ENCODE results near the gene RPS6KA5. TPM values are rescaled to one million over a fixed set of nuclear protein-coding genes. Genes with fewer than 3 reads are reported as not detected.
A peak's percentile ranks its signal among the peaks of the same experiment; 100 is the strongest.

RPS6KA5 gene
- polyA plus RNA-seq, 1 experiment = 0.22 TPM

DNA sequence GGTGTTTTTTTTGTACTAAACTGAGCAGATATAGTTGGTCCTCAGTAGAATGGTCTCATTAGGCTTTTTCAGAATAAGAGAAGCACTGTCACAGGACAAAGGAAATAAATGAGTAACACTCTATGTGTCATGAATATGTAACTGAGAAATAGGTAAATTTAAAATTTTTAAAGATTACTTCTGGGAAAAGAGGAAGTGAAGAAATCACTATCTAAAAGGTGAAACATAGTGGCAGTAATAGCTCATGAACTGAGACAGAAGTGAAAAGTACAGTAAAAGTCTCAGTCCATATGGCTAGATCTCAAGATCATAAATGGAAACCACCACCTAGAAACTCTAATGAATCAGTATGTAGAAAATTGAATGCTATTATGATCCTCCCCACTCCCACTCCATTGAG, 154.9 kb downstream of the RPS6KA5 start:
- no peaks in the 10 kb centered on the region for H3K27me3 ChIP-seq (ENCODE audit: control insufficient read depth, insufficient read depth, low read length)
- POLR2A ChIA-PET = no interaction called here
- no peaks in the 10 kb centered on the region for H3K36me3 ChIP-seq (ENCODE audit: control insufficient read depth, insufficient read depth, low read length)
- H3K4me3 ChIP-seq (ENCODE audit: low read depth, low read length) = no peak overlapping the region
- CTCF ChIA-PET = interaction anchor here (0.6 to 8.6 kb wide), 4 partner anchors 139 to 385 kb away, joined by 3 to 236 read pairs (median 4); no protein-coding TSS in a partner anchor
- DNase-seq (ENCODE audit: low read depth) = no peak
- TF ChIP-seq, protein P1, sequence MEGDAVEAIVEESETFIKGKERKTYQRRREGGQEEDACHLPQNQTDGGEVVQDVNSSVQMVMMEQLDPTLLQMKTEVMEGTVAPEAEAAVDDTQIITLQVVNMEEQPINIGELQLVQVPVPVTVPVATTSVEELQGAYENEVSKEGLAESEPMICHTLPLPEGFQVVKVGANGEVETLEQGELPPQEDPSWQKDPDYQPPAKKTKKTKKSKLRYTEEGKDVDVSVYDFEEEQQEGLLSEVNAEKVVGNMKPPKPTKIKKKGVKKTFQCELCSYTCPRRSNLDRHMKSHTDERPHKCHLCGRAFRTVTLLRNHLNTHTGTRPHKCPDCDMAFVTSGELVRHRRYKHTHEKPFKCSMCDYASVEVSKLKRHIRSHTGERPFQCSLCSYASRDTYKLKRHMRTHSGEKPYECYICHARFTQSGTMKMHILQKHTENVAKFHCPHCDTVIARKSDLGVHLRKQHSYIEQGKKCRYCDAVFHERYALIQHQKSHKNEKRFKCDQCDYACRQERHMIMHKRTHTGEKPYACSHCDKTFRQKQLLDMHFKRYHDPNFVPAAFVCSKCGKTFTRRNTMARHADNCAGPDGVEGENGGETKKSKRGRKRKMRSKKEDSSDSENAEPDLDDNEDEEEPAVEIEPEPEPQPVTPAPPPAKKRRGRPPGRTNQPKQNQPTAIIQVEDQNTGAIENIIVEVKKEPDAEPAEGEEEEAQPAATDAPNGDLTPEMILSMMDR (IDR thresholded peaks at IDR 0.05; ENCODE audit: insufficient read depth, low read depth, low read length) = no peak

DNA sequence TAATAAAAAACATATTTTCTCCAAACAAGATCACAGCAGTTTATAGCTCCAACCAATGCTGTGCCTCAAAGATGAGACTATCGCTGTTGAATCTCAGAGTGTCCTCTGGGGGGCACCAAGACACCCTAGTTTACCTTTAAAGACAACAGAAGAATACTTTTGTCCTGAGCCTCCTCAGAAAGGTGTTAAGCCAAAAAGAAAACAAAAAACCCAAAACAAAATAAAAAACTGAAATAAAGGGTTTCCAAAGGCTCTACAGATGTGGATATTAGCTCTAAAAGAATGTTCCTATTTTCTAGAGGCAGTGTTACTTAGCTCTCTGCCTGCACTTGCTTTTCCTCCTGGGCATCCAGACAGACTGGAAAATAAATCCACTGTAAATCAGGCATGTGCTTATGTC, 157.3 kb downstream of the RPS6KA5 start:
- ChIA-PET POLR2A (no interaction called here), CTCF (interaction anchor here (0.6 to 8.6 kb wide), 27 partner anchors 8 to 938 kb away, joined by 3 to 236 read pairs (median 4); no protein-coding TSS in a partner anchor)
- H3K4me3 ChIP-seq (ENCODE audit: low read depth, low read length) = no peak overlapping the region
- H3K36me3 ChIP-seq (ENCODE audit: control insufficient read depth, insufficient read depth, low read length) = no peaks in the 10 kb centered on the region
- TF ChIP-seq, protein P1 (IDR thresholded peaks at IDR 0.05; ENCODE audit: insufficient read depth, low read depth, low read length) = peak; percentile 71
- H3K27me3 ChIP-seq (ENCODE audit: control insufficient read depth, insufficient read depth, low read length) = no peaks in the 10 kb centered on the region
- no peak for DNase-seq (ENCODE audit: low read depth)

DNA sequence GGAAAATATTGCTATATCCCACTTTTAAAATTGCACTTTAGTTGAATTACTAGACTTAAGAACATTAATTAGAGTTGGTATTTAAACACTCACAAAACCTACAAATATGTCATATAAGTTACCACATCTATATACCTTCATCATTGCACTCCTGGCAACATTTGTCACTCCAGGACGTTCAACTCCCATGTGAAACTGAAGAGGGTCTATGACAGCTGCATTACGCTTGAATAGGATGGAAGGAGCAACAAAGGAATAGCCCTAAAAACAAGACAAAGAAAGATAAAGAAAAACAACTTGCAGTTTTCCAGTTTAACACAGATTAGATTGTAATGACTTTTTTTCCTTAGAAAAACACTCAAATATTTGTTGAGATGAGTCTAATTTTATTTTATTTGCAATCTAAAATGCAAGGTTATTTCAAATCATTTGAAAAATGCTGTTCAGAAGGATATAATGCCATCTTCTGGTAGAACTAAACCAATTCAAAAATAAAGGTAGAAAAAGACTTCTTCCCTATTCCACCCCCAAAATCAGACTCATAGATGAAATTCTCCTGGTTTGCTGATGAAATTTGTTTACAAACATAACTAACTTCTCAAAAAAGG, 159.9 kb downstream of the RPS6KA5 start:
- H3K36me3 ChIP-seq (ENCODE audit: control insufficient read depth, insufficient read depth, low read length) = no peaks in the 10 kb centered on the region
- POLR2A ChIA-PET = no interaction called here
- CTCF ChIA-PET = interaction anchor here (1.0 to 8.6 kb wide), 5 partner anchors 10 to 599 kb away, joined by 3 to 236 read pairs (median 8); no protein-coding TSS in a partner anchor
- TF ChIP-seq, protein P1 (IDR thresholded peaks at IDR 0.05; ENCODE audit: insufficient read depth, low read depth, low read length) = no peak
- H3K4me3 ChIP-seq (ENCODE audit: low read depth, low read length) = no peak overlapping the region
- no peaks in the 10 kb centered on the region for H3K27me3 ChIP-seq (ENCODE audit: control insufficient read depth, insufficient read depth, low read length)
- no peak for DNase-seq (ENCODE audit: low read depth)

DNA sequence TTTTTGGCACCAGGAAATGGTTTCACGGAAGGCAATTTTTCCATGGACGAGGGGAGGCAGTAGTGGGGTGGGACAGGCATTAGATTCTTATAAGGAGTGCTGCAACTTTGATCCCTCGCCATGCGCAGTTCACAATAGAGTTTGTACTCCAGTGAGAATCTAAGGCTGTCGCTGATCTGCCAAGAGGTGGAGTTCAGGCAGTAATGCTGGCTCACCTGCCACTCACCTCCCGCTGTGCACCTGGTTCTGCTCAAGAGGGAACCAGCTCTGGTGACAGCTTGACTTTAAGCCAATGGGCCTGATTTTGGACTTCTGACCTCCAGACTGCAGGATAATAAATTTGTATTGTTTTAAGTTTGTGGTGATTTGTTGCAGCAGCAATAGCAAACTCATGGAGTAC, 163.4 kb downstream of the RPS6KA5 start:
- TF ChIP-seq, protein P1 (IDR thresholded peaks at IDR 0.05; ENCODE audit: insufficient read depth, low read depth, low read length) = no peak
- no peaks in the 10 kb centered on the region for H3K36me3 ChIP-seq (ENCODE audit: control insufficient read depth, insufficient read depth, low read length)
- no peak for DNase-seq (ENCODE audit: low read depth)
- H3K27me3 ChIP-seq (ENCODE audit: control insufficient read depth, insufficient read depth, low read length) = no peaks in the 10 kb centered on the region
- ChIA-PET CTCF (no interaction called here), POLR2A (no interaction called here)
- H3K4me3 ChIP-seq (ENCODE audit: low read depth, low read length) = no peak overlapping the region

DNA sequence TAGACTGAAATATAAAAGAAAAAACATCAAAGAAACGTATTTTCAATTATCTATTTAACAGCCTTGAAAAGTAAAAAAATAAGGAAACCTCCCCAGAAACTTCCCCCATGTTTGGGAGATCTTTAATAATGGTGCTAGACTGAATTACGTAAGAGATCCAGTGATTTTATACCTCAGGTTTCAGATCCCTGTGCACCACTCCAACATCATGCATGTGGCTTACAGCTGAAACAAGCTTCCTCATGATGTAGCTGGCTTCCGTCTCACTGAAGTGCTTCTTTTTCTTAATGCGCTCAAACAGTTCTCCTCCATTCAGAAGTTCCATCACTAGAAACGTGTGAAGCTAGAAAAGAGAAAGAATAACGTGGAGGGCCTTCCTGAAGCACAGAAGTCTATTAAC, 166.2 kb downstream of the RPS6KA5 start:
- no peak overlapping the region for H3K4me3 ChIP-seq (ENCODE audit: low read depth, low read length)
- TF ChIP-seq, protein P1 (IDR thresholded peaks at IDR 0.05; ENCODE audit: insufficient read depth, low read depth, low read length) = no peak
- no peak for DNase-seq (ENCODE audit: low read depth)
- H3K27me3 ChIP-seq (ENCODE audit: control insufficient read depth, insufficient read depth, low read length) = no peaks in the 10 kb centered on the region
- CTCF ChIA-PET = interaction anchor here (0.6 to 1.5 kb wide), 2 partner anchors 9 to 133 kb away, joined by 3 to 10 read pairs; no protein-coding TSS in a partner anchor
- POLR2A ChIA-PET = no interaction called here
- no peaks in the 10 kb centered on the region for H3K36me3 ChIP-seq (ENCODE audit: control insufficient read depth, insufficient read depth, low read length)
